GM21515 (cell line): ENCODE results near the gene CALR.
"Not testable (repeated sequence)": the region's sequence is repeated elsewhere in the genome, so short reads cannot be mapped to it uniquely, and the experiment has no call there.

Experiments
- ATAC-seq: cut with Tn5 transposase; IDR thresholded peaks from one replicate; pipeline ENCODE4 v1.9.1; 2021; ENCODE audit not compliant: unreplicated experiment

The CALR gene

DNA sequence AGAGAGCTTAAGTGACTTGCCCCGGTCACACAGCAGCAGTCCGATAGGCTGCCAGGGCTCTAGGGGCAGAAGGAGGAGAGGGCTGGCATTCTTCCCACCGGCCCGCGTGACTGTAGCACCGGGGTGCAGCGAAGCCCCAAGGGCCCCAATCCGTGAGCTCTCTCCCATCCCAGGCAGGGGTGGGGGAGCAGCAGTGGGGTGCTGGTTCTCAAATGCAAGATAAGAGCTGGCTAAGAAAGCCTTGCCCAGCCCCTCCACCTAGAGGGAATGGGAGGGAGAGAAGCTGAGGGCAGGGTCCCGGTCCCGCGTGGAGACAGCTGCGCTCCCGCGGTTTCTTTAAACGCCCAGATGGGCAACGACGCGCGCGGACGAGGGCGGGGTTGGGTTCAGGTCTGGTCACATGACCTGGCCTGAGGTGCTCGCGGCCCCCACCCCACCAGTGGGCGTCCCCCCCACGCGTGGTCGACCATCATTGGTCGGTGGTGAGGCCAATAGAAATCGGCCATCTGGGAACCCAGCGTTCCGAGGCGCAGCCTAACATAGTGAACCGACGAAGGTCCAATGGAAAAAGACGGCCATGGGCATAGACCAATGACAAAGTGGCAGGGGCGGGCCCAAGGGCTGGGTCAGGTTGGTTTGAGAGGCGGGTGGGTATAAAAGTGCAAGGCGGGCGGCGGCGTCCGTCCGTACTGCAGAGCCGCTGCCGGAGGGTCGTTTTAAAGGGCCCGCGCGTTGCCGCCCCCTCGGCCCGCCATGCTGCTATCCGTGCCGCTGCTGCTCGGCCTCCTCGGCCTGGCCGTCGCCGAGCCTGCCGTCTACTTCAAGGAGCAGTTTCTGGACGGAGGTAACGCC lies at the start of gene CALR:
Gene CALR, plus strand, starts transcription at position 683 of the 852 bp plus-strand sequence. Its CDS starts 71 bp downstream, at position 754.
- ATAC-seq, result peak; percentile 75

DNA sequence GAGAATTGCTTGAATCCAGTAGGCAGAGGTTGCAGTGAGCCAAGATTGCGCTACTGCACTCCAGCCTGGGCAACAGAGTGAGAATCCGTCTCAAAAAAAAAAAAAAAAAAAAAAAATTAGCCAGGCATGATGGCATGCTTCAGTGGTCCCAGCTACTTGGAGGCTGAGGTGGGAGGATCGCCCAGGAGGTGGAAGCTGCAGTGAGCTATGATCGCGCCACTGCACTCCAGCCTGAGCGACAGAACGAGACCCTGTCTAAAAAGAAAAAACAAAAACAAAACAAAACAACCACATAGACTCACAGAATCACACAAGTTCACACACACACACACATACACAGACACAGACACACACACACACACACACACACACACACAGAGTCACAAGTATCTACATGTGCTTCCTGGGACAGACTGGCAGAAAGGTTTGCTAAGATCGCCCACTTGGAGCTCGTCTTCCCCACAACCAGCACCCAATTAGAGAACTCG lies 48.1 kb upstream of the CALR start:
- not testable (repeated sequence) for ATAC-seq

DNA sequence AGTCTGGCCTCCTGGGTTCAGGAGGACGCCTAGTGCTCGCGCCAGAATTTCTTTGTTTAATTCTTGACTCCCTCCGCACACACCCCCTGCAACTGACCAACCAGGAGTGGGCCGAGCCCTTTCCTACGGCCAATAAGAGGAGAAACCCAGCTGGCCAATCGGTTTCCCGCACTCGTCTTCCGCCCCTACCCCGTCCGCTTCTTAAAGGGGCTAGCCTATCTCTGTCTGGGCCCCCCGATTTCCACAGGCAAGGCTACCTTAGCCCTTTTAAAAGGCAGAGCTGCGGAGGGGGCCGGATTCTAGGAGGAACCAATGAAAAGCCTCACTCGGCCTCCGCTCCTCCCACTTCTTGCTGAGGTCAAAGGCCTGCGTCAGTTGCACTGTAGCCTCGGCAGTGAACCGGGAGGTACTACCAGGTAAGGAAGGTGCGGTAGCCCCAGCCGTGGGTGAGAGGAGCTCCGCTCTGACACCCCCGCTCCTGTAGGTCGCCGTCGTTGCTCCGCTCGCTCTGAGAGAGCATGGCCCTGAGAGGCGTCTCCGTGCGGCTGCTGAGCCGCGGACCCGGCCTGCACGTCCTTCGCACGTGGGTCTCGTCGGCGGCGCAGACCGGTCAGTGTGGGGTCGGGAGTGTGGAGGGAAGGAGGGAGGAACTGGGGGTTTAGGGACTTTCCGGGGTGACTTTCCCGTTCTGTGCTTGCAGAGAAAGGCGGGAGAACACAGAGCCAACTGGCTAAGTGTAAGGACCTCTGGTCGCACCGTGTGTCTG lies 47.4 kb upstream of the CALR start, which contains the start of gene GCDH:
Gene GCDH, plus strand, starts transcription at position 374 of the 766 bp plus-strand sequence. Its CDS starts 145 bp downstream, at position 519.
- peak; percentile 79 for ATAC-seq

DNA sequence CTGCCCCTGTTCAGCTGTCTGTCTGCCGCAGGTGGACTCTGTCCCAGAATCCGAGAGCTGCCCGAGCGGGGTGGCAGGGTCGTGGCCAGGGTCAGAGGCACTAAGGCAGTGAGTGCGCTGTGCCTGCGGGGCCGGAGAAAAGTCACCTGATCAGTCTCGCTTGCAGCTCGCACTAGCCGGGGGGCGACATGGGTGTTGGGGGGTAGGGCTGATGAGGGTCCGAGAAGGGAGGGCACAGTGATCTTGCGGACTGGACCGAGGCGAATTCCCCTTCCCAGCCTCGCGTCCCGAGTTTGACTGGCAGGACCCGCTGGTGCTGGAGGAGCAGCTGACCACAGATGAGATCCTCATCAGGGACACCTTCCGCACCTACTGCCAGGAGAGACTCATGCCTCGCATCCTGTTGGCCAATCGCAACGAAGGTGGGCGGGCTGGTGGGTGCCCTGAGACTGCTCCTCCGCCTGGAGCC lies 46.8 kb upstream of the CALR start:
- ATAC-seq, result no peak

DNA sequence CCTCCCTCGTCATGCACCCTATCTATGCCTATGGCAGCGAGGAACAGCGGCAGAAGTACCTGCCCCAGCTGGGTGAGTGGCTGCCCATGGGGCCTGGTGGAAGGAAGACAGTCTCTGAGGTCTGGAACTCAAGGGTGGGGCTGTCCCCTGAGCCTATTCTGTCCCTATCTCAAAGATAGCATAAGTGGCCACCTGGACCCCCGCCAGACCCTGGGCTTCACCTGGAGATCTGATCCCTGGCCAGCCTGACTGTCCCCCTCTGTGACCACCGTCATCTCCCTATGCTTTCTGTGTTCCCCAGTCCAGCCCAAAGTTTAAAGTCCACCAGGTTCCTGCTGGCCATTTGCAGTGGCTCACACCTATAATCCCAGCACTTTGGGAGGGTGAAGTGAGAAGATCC lies 44.8 kb upstream of the CALR start:
- no peak for ATAC-seq

DNA sequence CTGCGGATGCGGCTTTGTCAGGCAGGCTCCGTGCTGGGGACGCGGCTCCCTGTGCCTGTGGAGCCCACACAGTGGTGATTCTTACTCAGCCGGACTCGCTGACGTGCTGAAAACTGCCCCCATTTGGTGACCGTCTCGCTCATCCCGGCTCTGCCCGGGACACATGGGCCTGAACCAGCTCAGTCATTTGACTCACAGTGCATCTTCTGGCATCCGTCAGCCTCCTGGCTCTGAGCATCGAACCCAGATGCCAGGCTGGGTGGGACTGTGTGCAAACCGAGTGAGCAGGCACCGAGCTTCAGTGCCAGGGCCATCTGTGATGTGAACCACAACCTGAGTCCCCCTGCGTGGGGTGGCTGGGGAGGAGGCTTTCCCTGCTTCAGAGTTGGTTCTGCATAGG lies 41.9 kb upstream of the CALR start:
- no peak for ATAC-seq

DNA sequence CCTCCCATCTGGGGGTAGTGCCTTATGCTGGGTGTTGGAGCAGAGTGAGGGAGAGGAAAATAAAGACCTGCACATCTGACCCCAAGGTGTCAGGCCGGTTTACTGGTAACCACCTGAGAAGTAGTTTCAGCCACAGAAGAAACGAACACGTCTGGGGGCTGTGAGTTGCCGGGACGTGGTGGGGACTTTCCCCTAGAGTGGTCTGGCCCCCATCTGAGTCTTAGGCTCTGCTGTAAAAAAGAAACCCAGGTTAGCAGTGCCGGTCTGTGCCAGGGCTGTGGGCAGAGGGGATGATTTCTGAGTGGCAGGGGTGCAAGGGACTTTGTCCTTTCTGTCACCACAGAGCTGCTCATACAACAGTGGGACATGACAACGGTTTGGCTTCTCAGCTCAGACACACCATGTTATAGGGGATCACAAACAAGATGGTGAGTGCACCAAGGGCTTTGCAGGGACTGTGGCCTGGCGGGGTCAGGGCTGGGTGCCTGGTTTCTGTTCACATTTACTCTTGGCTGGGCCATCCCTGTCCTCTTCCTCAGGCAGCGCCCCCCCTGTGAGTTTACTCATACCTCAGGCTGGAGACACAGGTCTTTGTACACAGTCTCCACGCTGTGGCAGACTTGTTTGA lies 38.4 kb upstream of the CALR start:
- ATAC-seq, result no peak

DNA sequence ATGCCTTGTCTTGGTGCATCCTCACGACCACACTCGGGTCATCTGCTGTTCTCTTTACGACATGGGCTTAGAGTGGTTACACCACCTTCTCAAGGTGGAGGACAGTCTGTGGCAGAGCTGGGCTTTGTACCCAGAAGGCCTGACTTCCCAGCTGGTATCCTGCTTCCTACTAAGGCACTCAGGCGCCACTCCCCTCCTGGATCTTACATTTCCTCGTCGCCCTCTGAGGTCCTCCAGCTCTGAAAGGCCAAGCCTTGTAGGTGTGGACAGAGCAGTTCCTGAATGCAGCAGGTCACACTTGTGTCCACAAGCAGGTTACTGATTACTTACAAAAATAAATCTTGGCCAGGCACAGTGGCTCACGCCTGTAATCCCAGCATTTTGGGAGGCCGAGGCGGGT lies 31.2 kb upstream of the CALR start:
- ATAC-seq, result no peak

DNA sequence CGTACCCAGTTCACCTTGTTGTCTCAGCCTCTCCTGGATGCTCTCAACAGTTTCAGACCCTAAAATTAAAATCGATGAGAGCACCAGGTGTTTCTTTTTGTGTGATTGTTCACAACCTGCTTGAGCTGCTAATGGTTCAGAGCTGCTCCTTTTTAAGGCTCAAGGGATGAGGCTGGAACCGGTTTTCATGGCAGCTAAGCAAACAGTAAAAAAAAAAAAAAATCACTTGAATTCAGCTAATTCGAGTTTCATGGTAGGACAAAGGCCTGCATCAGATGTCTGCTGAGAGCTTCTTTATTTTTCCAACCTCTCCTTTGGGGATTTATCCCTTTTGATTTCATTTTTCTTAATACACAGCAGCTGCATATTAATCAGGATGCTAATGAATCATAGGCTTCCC lies 25.8 kb upstream of the CALR start:
- no peak for ATAC-seq

DNA sequence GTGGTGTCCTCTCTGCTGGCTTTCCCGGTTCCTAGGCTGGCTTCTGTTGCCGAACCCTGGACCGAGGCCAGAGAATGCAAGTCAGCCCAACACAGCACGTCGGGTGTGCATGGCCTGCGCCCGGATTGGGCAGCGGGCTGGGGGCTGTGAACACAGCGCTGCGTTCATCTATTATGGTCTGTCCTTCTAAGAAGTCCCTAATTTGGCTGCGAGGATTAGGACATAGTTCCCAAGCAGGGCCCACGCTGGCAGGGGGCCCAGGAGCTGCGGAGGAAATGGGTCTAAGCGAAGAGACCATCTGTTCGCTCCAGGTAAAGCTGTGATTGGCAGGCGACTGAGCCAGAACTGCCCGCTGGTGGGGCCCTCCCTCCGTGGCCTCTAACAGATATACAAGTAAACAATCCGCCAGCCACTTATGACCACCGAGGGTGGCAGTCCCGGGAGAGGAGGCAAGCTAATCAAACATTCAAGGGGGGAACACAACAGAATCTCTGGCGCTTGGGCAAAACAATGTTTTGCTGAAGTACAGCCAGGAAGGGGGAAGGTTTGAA lies 25.3 kb upstream of the CALR start:
- no peak for ATAC-seq

DNA sequence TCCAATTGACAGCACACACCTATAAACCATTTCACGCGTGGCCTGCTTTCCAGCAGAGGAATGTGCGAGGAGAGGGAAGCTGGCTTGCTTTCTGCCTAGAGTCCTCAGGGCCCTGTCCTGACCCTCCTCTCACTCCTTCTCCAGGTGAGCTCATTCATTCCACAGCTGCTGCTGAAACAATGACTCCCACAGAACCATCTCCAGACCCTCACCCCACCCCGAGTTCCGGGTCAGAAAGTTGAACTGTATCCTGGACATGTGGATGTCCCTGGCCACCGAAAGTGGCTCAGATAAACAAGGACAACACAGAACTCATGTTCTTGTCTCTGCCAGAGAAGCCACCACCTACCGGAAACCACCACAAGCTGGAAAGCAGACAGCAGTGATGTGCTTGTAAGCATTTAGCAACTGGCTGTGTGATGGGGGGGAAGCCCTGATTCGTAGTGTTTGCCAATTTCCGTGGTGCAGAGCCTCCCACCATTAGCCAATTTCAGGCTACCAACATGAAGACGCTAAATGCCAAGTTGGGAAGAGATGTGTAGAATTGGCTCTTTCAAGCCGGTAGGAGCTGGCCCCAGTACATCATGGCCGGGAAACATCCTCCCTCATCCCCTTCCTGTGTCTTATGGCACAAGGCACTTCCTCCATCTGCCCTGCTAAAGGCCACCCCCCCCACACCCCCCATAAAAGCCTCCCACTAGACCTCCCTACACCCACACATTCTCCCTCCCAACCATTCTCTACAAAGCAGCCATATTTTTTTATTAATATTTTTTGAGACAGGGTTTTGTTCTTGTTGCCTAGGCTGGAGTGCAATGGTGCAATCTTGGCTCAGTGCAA lies 24.3 kb upstream of the CALR start:
- ATAC-seq, result no peak

DNA sequence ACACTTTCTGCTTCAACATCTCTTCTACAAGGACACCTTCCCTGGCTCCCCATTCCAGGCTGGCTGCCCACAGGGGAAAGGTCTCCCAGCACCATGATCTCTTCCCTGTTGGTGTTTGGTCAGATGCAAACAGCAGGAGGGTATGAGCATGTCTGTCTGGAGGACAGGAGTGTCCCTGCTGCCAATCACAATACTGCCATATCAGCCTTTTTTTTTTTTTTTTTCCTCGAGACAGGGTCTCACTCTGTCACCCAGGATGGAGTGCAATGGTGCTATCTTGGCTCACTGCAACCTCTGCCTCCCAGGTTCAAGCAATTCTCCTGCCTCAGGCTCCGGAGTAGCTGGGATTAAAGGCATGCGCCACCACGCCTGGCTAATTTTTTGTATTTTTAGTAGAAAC lies 22.5 kb upstream of the CALR start:
- not testable (repeated sequence) for ATAC-seq

DNA sequence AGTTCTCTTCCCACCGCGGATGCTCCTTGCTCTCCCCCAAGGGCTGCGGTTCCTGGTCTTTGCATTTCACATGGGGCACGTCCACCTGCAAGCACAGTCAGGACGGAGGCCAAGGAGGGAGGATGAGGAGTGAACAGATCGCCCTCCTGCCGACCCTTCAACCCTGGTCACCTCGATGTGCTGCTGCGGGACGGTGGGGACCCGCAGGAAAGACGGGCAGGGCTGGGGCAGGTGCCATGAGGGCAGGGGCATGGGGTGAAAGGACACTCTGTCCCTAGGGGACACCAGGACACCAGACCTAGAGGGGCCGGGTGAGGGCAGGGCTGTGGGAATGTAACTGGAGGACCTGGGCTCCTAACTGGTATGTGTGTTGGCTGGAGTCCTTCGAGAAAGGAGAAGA lies 20.2 kb upstream of the CALR start:
- no peak for ATAC-seq

DNA sequence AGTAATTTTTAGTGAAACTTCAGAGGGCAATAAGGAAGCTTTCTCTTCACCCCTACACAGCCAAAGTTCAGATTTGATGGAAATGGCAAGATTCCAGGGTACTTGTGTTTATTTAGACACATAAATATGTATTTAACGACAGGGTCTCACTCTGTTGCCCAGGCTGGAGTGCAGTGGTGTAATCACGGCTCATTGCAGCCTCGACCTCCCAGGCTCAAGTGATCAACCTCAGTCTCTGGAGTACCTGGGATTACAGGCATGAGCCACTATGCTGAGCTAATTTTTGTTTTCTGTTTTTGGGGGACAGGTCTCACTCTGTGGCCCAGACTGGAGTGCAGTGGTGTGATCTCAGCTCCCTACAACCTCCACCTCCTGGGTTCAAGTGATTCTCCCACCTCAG lies 17.4 kb upstream of the CALR start:
- no peak for ATAC-seq

DNA sequence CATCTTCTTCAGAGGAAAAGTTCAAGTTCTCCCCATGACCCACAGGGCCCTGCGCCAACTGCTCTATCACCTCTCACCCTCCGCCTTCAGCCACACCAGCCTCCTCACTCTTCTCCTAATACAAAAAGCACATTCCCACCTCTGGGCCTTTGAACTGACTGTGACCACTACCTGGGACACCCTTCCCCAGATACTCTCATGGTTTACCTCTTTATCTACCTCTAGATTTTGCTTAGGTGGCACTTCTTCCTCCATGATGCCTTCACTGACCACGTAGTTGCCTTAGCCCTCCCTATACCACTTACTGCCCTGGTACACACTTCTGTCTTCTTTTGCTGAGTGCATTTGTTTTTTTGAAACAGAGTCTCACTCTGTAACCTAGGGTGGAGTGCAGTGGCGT lies 15.4 kb upstream of the CALR start:
- no peak for ATAC-seq

DNA sequence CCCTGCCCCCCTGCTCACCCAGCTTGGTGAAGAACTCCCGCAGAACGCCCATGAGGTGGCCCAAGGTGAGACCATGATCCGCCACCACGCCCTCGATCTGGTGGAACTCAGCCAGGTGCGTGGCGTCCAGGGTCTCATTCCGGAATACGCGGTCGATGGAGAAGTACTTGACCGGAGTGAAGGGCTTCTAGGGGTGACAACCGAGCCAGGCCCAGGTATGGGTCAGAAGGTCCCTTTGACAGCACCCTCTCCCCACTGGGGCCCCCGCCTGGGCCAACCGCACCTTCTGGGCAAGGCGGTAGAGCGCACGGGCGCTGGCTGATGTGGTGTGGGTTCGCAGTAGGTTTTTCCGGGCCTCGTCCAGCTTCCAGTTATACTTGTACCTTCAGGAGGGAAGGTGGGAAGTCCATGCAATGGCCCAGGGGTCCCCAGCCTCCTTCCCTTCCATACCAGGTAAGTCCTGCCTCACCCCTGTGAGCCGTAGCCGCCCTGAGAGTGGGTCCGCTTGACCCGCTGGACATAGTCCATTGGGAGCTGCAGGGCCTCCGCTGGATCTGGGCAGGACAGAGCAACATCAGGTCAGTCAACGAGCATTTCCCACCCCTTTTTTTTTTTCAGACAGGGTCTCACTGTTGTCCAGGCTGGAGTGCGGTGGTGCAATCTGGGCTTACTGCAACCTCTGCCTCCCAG lies 13.6 kb upstream of the CALR start:
- ATAC-seq, result no peak

DNA sequence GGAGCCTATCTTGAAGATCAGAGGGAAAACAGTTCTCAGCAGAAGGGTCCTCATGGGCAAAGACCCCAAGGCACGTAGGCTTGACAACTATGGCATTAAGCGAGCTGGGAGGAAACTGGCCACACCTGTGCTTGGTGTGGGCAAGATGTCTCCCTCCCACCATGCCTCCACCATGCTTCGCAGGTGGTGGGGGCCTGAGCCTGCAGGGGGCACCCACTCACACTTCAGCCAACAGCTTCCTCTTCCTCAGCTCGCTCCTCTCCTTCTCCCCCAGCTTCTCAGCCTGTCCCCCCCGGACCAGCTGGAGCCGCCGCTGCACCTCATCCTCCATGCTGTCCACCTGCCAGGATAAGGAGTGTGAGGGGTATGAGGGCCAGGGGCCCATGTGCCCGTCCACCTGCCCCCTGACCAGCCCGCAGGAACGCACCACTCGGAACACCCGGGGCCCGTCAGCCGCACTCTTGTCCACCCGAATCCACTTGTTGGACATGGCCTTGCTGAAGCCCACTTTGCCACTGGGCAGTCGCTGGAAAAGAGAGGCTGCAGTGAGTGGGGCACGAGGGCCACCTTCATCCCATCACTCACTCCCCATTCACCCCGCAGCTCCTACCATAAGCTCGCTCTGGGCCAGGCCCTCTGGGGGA lies 8.3 kb upstream of the CALR start:
- no peak for ATAC-seq

DNA sequence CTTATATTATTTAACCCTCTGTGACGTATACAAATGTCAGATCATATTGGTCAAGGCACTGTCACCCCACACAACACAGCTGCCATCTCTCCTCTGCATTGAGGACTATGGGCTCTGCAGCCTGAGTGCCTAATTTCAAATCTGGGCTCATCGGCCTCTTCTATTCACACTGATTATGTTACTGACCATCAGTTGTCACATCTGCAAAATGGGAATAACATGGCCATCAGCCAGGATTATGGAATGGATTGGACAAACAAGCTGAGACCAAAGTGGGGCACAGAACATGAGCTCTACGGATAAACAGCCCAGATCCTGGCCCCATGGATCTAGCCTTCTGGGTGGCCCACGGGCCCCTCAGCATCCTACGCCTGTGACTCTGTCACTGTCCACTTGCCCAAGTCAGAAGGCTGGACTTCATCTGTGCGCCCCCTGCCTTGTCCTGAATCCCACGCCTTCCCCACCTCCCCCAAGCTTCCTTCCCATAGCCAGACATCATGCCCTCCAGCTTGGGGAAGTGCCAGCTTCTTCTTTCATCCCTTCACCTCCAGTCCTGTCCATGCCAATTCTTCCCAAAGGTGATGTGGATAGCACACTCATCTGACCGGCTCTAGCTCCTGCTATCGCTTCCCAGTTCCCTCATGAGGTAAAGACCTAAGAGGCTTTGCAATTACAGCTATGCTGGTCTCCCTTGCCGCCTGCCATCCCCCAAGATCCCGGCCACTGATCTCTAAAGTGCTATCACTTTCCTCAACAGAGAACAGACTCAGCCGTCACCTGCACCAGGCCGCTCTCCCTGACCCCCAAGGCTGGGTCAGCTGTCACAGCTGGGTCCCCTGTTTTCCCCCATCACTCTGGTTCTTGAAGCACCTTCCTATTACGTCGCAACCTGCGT lies 5.8 kb upstream of the CALR start:
- ATAC-seq, result no peak
